NK-92 treated with Interleukin-12 subunit alpha and Interleukin-12 subunit beta, amount 100 ng/mL, for 24 hours (cell line): ENCODE measurements around the gene RAB3IL1.

Experiments used
- DNase-seq: peaks from one replicate; lab custom pipeline; 2025; lab: John Stamatoyannopoulos, UW

RAB3IL1 gene

DNA sequence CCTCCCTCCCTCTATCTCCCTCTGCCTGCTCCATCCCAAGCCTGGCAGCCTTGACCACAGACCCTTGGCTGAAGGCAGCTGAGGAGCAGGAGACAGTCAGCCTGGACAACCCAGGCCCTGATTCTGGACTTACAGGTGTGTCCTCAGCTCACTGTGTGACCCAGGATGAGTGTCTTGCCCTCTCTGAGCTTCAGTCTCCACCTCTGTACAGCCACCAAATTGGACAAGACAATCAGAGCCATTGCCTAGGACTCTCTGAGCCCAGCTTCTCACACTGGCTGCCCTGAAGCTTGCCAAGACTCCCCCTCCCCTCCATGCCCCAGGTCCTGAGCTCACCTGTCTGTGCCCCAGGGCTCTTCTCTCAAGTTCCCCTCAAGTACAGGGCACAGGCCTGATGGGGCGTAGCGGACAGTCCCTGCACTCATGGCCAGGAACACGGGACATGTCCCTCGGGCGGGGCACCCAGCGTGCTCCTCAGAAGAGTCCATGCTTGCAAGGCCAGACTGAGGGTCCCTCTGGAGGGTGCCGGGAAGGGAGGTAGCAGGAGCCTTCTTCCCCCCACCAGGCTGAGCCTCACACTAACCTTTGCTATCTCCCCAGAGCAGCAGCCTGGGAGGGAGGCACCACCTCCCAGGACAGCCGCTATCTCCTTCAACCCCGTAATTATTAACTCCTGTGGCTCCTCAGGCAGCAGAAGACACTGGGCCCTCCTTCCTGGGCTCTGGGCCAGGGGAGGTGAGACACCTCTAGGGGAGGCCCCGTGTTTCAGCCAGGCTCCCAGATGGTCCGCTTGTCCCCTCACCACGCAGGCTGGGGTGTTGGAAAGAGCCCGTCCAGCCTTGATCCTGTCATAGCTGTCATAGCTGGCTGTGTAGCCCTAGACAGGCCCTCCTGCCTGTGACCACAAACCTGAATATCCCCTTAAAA lies 2.6 kb upstream of the RAB3IL1 start:
- no peak for DNase-seq

DNA sequence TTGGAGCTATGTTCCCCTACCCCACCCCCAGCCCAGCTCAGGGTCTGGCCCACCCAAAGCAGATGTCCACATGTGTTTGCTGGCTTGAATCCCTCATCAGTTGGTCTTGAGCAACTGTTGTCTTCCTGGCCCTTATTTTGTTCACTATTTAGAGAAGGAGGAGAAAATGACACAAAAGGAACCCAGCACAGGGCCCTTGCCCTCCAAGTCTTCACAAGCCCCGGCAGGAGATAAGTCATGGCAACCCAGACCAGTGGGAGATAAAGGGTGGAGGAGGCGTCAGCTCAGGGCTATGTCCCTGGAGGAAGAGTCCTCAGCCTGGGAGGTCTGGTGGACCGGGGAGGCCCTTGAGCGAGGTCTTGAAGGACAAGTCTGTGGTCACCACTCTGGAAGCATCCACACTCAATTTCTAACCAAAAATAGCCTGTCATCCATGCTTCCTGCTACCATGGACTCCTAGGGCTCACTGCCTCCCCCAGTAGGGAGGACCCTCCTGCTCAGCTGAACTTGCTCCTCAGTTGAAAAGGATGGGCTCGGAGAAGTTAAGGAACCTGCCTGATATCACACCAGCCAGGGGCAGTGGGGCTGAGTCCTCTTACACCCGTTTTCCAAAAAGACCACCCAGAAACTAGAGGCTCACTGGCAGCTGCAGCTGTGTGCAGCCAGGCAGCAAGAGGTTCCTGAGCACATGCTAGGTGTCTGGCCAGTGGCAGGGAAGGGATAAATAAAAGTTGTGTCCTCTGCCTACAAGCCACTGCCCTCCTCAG lies 1.8 kb upstream of the RAB3IL1 start:
- no peak for DNase-seq

DNA sequence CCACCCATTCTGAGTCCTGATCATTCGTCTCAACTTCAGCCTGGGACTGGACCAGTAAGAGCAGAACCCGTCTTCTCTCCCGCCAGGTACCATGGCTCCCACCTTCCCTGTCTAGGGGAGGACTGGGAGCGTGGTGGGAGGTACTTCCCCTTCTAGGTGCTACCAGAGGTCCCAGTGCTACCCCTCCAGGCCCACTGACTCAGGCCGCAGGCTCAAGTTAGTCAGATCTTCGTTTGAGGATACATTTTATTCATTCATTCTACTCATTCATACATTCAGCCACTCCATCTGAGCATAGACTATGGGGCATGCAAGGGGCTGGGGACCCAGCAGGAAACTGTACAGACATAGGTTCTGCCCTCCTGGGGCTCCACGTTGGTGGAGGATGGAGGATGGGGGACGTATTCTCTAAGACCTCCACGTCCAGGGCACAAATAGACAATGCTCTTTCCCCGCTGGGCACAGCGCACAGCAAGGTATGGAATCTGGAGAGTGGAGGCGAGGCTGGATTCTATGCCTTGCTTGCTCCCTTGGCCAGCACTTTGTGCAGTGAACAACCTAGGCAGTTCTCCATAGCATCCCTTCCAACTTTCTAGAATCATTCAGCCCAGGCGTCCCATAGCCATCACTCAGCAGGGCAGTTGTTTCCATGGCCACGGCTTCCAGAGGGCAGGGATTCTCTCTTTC lies 1.0 kb upstream of the RAB3IL1 start:
- no peak for DNase-seq

DNA sequence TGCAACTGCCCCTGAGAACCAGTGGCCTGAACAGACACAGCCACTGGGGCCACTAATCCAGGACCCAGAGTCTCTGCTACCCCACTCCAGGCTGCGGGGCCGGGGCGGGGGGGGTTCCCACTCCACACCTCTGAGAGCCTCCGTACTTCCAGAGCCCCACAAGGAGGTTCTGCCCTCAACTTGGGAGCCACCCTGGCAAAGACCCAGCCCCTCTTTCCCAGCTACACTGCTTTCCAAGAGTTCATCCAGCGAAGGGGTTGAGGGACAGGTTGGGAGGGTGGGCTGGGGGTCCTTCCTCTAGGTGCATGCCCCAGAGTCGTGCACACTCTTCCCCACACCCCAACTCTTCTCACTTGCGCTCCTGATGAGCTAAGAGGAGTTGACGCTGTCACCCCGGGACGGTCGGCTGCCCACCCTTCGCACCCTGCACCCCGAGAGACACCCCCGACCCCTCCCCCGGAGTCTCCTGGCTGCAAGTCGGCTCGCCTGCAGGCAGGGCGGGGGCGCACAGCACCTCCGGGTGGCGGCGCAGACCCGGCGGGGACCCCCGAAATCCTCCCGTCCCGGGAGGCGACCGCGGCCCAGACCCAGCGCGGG lies 531 bp downstream of the RAB3IL1 start:
- DNase-seq = no peak

DNA sequence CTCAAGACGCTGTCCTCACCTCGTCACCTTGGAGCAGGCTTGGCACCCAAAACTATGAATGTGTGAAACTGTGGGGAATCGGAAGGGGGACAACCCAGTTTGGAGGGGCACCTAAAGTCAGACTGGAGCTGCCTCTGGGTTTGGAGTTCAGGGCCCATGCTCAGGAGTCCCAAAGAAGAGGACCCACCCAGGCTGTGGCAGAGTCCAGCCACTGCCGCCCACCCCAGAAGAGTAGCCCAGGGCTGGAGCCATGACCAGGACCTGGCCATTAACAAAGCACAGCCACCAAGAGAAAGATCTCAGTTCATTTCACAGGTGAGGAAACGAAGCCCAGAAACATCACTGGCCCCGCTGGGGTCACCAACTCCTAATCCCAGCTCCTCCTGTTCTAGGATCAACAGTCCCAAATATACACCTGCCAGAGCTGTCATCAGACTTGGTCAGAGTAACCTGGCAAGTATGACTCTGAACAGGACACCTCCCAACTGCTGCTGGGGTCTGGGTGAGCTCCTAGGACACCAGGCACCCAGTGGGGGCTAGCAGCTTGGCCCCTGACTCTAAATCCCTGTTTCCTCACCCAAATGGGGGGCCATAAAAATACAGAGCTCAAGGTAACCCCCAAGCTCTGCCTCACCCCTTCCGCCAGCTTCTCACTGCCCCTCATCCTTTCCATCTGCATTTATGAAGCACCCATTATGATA lies 2.7 kb downstream of the RAB3IL1 start:
- DNase-seq = no peak

DNA sequence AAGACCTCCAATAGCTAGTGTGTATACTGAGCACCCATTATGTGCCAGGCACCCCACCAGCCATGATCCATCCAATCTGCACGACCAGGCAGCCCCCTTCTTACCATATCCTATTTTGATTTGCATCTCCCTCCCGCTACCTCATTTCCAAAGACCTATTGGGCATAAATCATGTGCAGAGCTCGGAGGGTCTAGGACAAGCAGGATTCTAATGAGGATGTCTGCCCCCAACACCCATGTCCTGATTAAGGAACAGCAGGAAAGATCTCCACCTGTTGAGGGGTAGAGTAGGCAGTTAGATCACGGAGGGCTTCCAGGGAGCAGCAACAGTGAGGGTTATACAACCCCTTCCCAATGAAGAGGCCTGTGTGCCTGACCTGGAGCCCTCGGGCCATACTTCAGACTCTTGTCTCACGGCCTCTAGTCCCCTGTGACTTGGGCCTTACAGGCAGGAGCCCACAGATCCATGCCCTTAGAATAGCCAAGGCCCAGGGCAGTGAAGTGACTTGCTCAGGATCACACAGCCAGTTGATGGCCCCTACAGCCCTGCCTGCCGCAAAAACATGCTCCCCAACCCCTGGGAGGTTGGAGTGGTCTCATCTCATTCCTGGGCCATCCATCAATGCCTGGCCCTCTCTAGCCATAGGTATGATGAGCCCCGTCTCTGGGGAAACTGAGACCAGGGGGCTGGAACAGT lies 3.5 kb downstream of the RAB3IL1 start:
- DNase-seq = no peak

DNA sequence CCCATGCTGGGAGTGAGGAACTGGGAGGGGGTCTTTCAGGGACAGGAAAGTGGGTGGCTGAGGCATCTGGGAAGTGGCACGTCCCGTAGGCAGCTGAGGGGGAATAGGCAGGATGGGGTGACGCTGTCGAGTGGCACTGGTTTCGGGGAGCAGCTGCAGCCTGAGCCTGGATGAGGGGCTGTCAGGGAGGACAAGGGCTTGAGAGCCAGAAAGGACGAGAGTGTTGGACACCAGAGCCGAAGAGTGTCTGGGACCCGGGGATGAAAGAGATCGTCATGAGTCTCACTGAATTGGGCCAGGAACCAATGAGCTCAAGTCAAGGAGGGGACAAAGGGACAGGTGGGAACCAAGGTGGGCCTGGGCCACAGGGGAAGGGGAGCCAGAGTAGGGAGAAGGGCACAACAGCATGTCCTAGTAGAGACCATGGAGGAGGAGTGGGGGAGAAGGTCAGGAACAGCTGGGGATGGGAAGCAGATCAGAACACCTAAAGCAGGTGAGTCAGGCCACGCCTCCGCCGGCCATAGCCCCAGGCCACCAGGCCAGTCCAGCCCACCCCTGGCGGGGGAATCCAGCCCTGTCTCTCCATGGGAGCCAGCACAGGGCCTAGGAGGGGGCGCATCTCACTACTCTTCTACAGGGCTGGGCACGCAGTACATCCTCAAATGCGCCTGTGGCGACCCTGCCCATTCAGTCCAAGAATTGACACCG lies 4.2 kb downstream of the RAB3IL1 start:
- DNase-seq = no peak

DNA sequence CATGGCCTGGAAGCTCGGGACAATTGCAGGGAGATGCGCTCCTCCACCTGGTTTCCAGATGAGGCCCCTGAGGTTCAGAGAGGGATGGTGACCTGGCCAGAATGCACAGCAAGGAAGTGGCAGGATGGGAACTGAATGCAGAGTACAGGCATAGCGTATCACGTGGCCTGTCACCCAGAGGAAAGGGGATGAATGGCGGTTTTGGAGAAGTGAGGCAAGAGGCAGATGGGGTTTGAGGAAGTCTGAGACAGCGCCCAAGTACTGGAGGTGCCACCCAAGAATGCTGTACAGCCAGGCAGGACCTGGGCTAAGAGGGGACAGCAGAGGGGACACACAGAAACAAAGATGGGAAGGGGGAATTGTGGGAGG lies 4.9 kb downstream of the RAB3IL1 start:
- no peak for DNase-seq

DNA sequence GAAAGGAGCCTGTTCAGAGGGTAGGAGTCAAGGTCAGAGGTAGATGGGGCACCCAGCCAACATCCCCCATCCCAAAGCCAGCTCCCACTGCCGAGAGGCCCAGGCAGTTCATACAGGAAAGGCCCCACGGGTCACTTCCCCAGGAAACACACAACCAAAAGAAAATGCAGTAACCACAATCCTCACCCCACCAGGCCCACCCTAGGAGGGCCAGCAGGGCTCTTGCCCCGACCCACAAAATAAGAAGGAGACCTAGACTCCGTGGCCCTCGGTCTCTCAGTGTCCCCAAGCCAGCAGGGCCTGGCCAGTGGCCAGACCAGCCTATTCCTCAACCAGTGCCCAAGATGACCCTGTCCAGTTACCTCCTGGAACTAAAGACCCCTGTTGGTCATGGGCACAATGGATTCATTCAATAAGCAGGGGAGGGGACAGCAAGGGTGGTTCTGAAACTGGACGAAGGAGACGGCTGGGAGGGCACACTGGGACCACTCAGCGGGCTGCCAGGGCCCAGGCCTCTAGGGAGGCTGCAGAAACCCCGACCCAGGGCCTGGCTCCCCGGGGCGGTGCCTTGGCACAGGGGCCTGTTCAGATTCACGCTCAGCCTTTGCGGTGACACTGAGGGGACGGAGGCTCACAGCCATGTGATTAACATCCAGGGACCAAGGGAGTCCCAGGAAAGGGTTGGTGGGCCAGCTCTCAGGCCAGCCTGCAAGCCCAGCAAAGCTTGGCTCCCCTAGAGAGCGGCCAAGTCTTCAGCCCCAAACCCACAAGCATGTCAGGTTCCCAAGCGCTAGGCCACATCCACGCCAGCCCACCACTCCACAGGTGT lies 5.5 kb downstream of the RAB3IL1 start:
- DNase-seq = no peak

DNA sequence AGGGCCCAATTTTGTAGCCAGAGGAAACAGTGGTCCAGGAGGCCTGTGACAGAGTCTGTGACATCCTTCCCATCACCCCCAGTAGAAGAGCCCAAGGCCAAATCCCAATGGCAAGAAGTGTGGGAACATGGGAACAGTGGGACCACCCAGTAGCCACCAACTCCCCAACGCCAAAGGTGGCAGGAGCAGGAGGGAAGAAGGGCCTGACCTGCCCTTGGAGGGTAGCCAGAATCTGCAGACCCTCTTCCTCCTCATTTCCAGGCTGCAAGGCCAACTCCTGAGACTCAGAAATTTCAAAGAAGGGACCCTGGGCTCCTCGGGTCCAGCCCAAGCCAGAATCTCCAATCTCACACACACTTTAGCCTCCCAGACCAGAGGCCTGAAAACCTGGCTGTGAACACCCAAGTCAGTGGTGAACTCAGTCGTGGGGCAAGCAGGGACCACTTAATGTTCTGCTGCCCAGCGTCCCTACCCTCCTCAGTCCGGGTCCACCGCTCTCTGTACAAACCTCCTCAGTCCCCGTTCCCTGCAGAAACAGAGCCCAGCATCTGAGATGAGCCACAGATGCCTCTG lies 6.2 kb downstream of the RAB3IL1 start:
- no peak for DNase-seq

DNA sequence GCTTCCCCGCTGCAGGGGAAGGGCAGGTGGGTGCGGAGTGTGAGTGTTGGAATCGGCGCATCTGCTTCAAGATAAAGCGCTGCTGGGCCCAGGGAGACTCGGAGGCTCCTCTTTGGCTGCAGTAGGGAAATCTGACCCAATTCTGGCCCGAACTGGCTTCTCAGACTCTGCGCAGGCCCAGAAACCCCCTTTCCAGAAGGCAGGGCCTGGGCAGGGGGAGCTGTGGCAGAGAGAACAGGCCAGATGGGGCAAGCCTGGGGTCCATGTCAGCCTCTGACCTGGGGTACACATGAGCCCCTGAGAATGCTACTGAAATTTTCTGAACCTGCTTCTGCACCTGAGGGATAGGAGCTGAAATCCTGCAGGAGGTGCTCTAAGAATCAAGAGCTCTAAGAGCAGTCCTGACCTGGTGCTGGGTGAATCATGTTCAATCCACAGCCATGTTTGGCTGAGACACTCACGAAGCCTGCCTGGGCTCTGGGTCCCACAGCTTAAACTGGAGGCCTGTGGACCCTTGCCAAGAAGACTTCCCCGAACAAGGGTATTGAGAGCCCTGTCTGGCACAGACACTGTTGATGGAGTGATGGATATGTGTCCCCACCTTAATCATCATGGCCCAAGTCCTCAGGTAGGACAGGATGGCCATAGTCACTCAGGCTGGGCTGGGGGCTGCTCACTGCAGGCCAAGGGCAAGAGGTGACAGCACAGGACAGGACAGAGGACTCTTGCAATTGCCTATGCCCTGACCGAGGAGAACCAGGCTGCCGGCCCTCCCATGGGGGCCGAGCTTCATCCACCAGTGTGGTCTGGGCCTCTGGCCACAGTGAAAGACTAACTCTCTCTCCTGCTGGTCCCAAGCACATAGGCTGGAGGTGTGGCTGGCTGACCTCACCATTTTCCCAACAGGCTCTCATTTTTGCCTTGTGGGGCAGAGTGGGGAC lies 6.9 kb downstream of the RAB3IL1 start:
- no peak for DNase-seq

DNA sequence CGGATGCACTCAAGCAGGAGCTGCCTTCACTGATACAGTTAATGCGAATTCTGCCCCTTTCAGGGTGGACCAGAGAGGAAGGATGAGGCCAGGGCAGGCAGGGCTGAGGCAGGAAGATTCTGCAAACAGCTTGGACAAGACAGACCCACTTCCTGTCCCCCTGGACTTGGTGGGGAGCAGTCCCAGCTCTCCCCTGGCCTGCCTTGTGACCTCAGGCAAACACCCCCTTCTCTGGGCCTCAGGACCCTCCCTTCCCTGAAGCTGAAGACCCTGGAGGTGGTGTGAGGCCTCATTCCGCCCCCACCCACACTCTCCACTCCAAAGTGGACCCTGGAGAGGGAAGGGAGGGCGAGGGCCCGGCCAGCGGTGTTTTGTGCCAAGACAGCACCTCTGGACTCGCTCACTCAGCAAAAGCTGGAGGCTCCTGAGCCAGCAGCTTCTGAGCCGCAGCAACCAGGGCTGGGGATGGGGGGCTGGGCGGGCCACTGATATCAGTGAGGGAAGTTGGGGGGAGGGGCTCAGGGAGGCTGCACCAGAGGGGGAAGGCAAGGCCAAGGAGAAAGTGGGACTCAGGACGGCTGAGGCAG lies 8.5 kb downstream of the RAB3IL1 start:
- DNase-seq = no peak

DNA sequence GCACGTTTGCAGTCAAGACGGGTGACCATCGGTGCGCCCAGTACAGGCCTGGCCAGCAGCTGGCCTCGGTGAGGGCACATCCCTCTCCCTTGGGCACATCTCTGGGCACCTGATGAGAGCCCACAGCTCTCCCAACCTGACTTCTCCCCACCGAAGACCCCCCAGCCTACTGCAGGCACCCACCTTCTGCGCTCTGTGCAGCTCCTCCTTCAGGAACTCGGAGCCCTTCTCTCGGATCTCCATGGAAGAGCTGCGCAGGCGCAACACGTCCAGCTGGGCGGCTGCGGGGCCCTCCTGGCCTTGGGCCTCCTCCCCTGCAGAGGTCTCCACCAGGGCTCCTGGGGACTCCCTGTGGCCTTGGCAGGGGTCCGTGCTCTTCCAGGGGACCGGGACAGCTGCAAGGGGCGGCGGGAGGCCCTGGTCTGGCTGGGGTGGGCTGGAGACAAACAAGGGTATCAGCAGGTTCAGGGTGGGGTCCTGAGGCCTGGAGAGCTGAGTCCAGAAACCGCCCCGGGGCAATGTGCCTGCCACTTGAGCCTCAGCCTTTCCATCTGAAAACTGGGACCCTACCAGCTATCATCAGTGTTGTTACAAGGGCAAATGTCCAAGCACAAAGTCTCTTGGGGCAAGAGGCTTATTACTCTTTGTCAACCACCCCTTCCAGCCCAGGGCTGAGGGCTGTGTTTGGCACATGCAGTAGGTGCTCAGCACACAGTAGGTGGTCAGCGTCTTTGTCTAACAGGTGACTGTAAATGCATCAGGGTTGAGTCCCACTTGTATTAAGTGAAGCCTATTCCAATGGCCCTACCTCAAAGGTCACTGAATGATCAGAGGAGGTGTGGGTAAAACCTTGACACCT lies 9.3 kb downstream of the RAB3IL1 start:
- DNase-seq = no peak

DNA sequence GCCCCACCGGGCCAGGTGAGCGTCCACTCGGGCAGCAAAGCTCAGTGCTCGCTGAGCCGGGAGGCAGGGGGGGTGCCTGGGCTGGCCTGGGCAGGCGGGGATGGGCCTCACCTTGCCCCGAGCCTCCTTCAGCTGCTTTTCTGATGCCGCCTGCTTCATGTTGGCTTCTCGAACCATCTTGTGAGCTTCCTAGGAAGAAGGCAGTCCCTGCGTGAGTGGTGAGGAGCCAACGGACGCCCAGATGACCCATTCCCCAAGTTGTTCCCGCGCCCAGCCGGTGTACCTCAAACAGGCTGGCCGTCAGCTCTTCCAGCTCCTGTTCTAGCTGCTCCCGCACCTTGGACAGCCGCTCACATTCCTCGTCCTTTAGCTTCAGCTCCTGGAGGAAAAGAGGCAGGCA lies 10.1 kb downstream of the RAB3IL1 start:
- no peak for DNase-seq

DNA sequence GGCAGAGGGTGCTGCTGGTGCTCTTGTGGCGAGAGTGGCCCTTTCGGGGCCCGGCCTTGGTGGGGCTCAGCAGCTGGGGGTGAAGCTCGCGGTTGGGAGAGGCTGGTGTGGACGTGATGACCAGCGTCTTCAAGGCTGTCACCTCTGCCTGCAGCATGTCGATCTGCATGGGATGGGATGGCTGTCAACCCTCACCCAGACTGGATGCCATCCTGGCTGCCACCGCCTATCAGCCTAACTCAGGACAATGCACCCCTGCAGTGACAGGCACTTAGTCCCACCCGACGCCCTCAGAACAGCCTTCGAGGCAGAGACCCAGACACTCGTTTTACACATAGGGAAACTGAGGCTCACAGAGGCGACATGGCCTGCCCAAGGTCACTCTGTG lies 10.8 kb downstream of the RAB3IL1 start:
- DNase-seq = no peak

DNA sequence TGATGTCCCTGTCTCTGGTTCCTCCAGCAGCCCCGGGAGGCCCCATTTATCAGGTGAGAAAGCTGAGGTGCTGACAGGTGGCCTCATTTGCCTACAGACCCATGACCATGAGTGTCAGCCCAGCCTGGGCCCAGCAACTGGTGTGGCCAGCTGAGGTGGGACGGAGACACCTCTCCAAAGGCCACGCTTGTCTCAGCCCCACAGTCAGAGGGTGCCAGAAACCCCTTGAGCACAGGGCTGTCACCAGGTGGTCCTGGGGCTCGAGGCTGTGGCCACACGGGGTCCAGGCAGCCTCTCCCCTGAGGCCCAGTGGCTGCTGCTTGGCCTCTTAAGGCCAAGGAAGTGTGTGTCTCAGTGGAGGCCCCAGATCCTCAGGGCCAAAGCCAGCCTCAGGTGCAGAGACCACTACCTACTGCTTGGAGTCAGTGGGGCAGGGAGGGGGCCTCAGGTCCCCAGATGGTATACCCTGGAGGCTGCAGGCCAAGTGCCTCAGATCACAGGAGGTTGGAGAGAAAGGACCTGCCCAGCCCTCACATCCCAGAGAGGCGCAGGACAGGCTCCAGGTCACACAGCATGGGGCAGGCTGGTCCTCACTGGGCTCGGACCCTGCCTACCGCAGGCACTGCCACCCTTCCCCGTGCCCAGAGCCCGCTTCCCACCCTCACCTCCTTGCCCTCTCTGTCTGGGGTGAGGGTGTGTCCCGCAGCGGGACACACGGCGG lies 11.4 kb downstream of the RAB3IL1 start:
- DNase-seq = no peak
